Left ventricle myocardium inferior (tissue), 1 donor: ENCODE measurements around the gene LARGE1. TPM values are rescaled to one million over a fixed set of nuclear protein-coding genes. Genes with fewer than 3 reads are reported as not detected.

Experiments
- DNase-seq: peaks from one replicate; pipeline ENCODE4 v3.0.0-alpha.2; 2020
- H3K27ac ChIP-seq: fragments of 200-600 bp; replicated peaks from 2 replicates; pipeline ENCODE4 v1.8.0; 2021
- H3K27me3 ChIP-seq: fragments of 200-600 bp; 2 replicates; pipeline ENCODE4 v1.8.0; 2021; ENCODE audit warnings: low read depth
- H3K36me3 ChIP-seq: fragments of 200-600 bp; 2 replicates; pipeline ENCODE4 v1.8.0; 2021
- H3K4me1 ChIP-seq: fragments of 200-600 bp; 2 replicates; pipeline ENCODE4 v1.8.0; 2021
- H3K4me3 ChIP-seq: fragments of 200-600 bp; 2 replicates; pipeline ENCODE4 v1.8.0; 2021; ENCODE audit warnings: mild to moderate bottlenecking, moderate library complexity
- H3K9me3 ChIP-seq: fragments of 200-600 bp; replicated peaks from 2 replicates; pipeline ENCODE4 v1.8.0; 2021
- CTCF ChIP-seq: fragments of 200-600 bp; IDR thresholded peaks from 2 replicates; pipeline ENCODE4 v1.8.0; 2021; ENCODE audit warnings: antibody characterized with exemption, mild to moderate bottlenecking, borderline replicate concordance
- intact Hi-C: fragments of 100-400 bp; cut with micrococcal nuclease; formaldehyde crosslinking; loops from one replicate; pipeline ENCODE4 v1.11.0; 2022
- total RNA-seq: library from RNA; stranded (reverse); fragmentation: NEBNext Ultra II Directional; extraction: Animal tissue kit (Norgen Biotek cat#: 25700); gene quantifications from one replicate; pipeline ENCODE4 v1.2.1, GENCODE V29; 2021
- donor health status: DM: no; HTN: yes; CAD: no; lungs with severe emphysema.

Gene LARGE1
- total RNA-seq, 1 donor from 2014 or later, result 117 TPM

- Histone ChIP-seq H3K27me3 (peaks cover 16% of the 10 kb centered on the region), H3K4me3 (no peak overlapping the region), H3K36me3 (no peaks in the 10 kb centered on the region), H3K9me3 (no peaks in the 10 kb centered on the region), H3K4me1 (no peaks in the 10 kb centered on the region), H3K27ac (no peak overlapping the region)
- TF ChIP-seq CTCF, result no peak
- intact Hi-C loops, result no loop called here
- DNase-seq, result no peak
These were observed 659.8 kb downstream of the LARGE1 start for GRCh38 chr22:33260498-33260897.

- no peaks in the 10 kb centered on the region for H3K9me3 ChIP-seq
- TF ChIP-seq CTCF, result no peak
- DNase-seq, result no peak
- no peak overlapping the region for H3K4me3 ChIP-seq
- H3K27ac ChIP-seq, result no peak overlapping the region
- H3K4me1 ChIP-seq, result no peaks in the 10 kb centered on the region
- H3K27me3 ChIP-seq, result peaks cover 25% of the 10 kb centered on the region
- intact Hi-C loops, result no loop called here
- no peaks in the 10 kb centered on the region for H3K36me3 ChIP-seq
These were observed 664.5 kb downstream of the LARGE1 start for GRCh38 chr22:33255791-33256190.

- no peak overlapping the region for H3K27ac ChIP-seq
- peaks cover 9% of the 10 kb centered on the region for H3K27me3 ChIP-seq
- intact Hi-C loops, result no loop called here
- no peak for TF ChIP-seq CTCF
- H3K9me3 ChIP-seq, result peaks cover 15% of the 10 kb centered on the region
- no peaks in the 10 kb centered on the region for H3K4me1 ChIP-seq
- H3K4me3 ChIP-seq, result no peak overlapping the region
- no peaks in the 10 kb centered on the region for H3K36me3 ChIP-seq
- DNase-seq, result no peak
These were observed 671.3 kb downstream of the LARGE1 start for GRCh38 chr22:33248948-33249347.

- intact Hi-C loops, result no loop called here
- no peak for DNase-seq
- Histone ChIP-seq H3K27ac (no peak overlapping the region), H3K36me3 (no peaks in the 10 kb centered on the region), H3K4me3 (no peak overlapping the region), H3K9me3 (peaks cover 15% of the 10 kb centered on the region), H3K27me3 (no peaks in the 10 kb centered on the region), H3K4me1 (no peaks in the 10 kb centered on the region)
- no peak for TF ChIP-seq CTCF
These were observed 672.5 kb downstream of the LARGE1 start for GRCh38 chr22:33247758-33248157.

- Histone ChIP-seq H3K27me3 (peaks cover 4% of the 10 kb centered on the region), H3K36me3 (no peaks in the 10 kb centered on the region), H3K4me1 (no peaks in the 10 kb centered on the region), H3K9me3 (peaks cover 15% of the 10 kb centered on the region), H3K4me3 (no peak overlapping the region), H3K27ac (no peak overlapping the region)
- intact Hi-C loops, result no loop called here
- no peak for DNase-seq
- no peak for TF ChIP-seq CTCF
These were observed 678.2 kb downstream of the LARGE1 start for GRCh38 chr22:33242078-33242477.
